OCI-LY3 (cell line): ENCODE data around the gene SNAPC4.

Experiments used
- CTCF ChIP-seq: fragments of 200-600, 300-600 bp; sonication (generic); IDR thresholded peaks from 2 replicates; pipeline ENCODE4 v1.5.1; 2014; ENCODE audit warnings: antibody characterized with exemption, low read length, low read depth
- EZH2phosphoT487 ChIP-seq: fragments of 200-600 bp; shearing (Covaris generic); IDR thresholded peaks from 2 replicates; pipeline ENCODE4 v1.6.1; 2018; ENCODE audit warnings: antibody characterized with exemption, mixed run types, low read depth

- TF ChIP-seq CTCF: no peak
- TF ChIP-seq EZH2phosphoT487: no peak
These were observed 28.5 kb downstream of the SNAPC4 start for GRCh38 chr9:136371533-136371880.
